C4-2B (cell line): ENCODE measurements around the gene CUL7.
"Not testable (repeated sequence)": the region's sequence is repeated elsewhere in the genome, so short reads cannot be mapped to it uniquely, and the experiment has no call there.

ENCODE experiments used
- ZFX ChIP-seq: fragments of 450-650 bp; IDR thresholded peaks from 2 replicates; pipeline ENCODE4 v1.6.1; 2017
- TF ChIP-seq, protein P1 (sequence below): fragments of 450-650 bp; conservative IDR thresholded peaks from 2 replicates; pipeline ENCODE4 v1.5.1; 2017; ENCODE audit warnings: mild to moderate bottlenecking

DNA sequence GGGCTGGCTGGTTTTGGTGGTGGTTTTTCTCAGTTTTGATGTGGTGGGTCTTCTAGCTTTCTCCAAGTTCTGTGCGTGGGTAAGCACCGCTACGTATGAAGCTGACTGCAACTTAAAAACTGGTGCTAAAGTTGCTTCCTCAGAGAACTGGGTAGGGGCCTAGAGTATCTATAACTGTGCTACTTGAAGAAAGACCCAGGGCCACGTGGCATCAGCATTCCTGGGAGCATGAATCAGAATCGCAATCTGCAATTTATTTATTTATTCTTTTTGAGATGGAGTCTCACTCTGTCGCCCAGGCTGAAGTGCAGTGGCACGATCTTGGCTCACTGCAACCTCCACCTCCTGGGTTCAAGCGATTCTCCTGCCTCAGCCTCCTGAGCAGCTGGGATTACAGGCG lies 28.3 kb upstream of the CUL7 start:
- TF ChIP-seq, protein P1, sequence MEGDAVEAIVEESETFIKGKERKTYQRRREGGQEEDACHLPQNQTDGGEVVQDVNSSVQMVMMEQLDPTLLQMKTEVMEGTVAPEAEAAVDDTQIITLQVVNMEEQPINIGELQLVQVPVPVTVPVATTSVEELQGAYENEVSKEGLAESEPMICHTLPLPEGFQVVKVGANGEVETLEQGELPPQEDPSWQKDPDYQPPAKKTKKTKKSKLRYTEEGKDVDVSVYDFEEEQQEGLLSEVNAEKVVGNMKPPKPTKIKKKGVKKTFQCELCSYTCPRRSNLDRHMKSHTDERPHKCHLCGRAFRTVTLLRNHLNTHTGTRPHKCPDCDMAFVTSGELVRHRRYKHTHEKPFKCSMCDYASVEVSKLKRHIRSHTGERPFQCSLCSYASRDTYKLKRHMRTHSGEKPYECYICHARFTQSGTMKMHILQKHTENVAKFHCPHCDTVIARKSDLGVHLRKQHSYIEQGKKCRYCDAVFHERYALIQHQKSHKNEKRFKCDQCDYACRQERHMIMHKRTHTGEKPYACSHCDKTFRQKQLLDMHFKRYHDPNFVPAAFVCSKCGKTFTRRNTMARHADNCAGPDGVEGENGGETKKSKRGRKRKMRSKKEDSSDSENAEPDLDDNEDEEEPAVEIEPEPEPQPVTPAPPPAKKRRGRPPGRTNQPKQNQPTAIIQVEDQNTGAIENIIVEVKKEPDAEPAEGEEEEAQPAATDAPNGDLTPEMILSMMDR: not testable (repeated sequence)
- not testable (repeated sequence) for TF ChIP-seq ZFX
